Measurements from ENCODE around the gene C8B.

Gene C8B

DNA sequence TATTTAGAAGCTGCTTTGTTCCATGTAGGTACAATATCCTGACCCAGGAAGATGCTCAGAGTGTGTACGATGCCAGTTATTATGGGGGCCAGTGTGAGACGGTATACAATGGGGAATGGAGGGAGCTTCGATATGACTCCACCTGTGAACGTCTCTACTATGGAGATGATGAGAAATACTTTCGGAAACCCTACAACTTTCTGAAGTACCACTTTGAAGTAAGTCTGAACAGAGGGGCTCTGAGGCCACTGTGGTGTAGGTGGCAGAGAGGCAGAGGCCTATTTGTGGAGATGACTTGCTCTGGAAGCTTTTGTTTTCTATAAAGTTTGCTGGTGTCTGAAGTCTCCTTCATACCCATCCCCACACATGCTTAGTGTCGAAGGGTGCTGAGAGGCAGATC lies 84.4 kb downstream of the C8B start:
- TF ChIP-seq FOXP2 (optimal IDR thresholded peaks at IDR 0.05; ENCODE audit: borderline replicate concordance, extremely low read depth, extremely low read length, insufficient read depth): no peak
- TF ChIP-seq TAF1 (IDR thresholded peaks at IDR 0.05; ENCODE audit: borderline replicate concordance, insufficient read depth, low read length): no peak
- TF ChIP-seq SIN3A (IDR thresholded peaks at IDR 0.05; ENCODE audit: borderline replicate concordance, insufficient read depth, low read length): no peak
- TF ChIP-seq POLR2AphosphoS5 (IDR thresholded peaks at IDR 0.05; ENCODE audit: low read depth, low read length): no peak
- TF ChIP-seq, protein P1, sequence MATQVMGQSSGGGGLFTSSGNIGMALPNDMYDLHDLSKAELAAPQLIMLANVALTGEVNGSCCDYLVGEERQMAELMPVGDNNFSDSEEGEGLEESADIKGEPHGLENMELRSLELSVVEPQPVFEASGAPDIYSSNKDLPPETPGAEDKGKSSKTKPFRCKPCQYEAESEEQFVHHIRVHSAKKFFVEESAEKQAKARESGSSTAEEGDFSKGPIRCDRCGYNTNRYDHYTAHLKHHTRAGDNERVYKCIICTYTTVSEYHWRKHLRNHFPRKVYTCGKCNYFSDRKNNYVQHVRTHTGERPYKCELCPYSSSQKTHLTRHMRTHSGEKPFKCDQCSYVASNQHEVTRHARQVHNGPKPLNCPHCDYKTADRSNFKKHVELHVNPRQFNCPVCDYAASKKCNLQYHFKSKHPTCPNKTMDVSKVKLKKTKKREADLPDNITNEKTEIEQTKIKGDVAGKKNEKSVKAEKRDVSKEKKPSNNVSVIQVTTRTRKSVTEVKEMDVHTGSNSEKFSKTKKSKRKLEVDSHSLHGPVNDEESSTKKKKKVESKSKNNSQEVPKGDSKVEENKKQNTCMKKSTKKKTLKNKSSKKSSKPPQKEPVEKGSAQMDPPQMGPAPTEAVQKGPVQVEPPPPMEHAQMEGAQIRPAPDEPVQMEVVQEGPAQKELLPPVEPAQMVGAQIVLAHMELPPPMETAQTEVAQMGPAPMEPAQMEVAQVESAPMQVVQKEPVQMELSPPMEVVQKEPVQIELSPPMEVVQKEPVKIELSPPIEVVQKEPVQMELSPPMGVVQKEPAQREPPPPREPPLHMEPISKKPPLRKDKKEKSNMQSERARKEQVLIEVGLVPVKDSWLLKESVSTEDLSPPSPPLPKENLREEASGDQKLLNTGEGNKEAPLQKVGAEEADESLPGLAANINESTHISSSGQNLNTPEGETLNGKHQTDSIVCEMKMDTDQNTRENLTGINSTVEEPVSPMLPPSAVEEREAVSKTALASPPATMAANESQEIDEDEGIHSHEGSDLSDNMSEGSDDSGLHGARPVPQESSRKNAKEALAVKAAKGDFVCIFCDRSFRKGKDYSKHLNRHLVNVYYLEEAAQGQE (IDR thresholded peaks at IDR 0.05; ENCODE audit: insufficient read depth in 1 of 2, low read depth in 2 of 2, low read length in 2 of 2): no peak

DNA sequence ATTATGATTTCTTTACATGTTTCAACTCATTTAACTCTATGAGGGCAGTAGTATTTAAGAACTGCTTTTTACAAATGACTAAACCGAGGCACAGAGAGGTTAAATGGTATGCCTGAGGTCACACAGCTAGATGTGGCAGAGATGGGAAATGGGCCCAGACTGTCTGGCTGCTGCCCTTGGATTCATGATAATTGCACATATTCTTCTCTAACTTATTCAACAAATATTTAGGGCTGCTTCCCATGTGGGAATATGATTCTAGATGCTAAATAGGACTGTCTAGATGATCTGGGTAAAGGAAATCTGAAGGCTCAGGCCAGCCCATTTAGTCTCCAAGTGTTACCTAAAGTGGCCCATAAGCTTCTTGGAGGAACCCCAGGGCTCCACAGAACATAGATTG lies 85.0 kb downstream of the C8B start:
- no peak for TF ChIP-seq POLR2AphosphoS5 (IDR thresholded peaks at IDR 0.05; ENCODE audit: low read depth, low read length)
- TF ChIP-seq FOXP2 (optimal IDR thresholded peaks at IDR 0.05; ENCODE audit: borderline replicate concordance, extremely low read depth, extremely low read length, insufficient read depth): no peak
- TF ChIP-seq, protein P1 (IDR thresholded peaks at IDR 0.05; ENCODE audit: insufficient read depth in 1 of 2, low read depth in 2 of 2, low read length in 2 of 2): no peak
- no peak for TF ChIP-seq SIN3A (IDR thresholded peaks at IDR 0.05; ENCODE audit: borderline replicate concordance, insufficient read depth, low read length)
